Left renal cortex interstitium (tissue), 4 donors: ENCODE data around the gene TEF. TPM values are rescaled to one million over a fixed set of nuclear protein-coding genes. Genes with fewer than 3 reads are reported as not detected.
A peak's percentile ranks its signal among the peaks of the same experiment; 100 is the strongest.
"Not testable (repeated sequence)": the region's sequence is repeated elsewhere in the genome, so short reads cannot be mapped to it uniquely, and the experiment has no call there.

Experiments used
- DNase-seq, 4 donors: peaks; one replicate each; pipeline ENCODE4 v3.0.0-alpha.2; 2013; ENCODE audit warnings: low read depth in 4 of 4, low spot score in 2 of 4, missing footprints in 1 of 4
- polyA plus RNA-seq, 4 donors: library from polyadenylated mRNA; unstranded; fragments of 120-200 nt; gene quantifications; one replicate each; pipeline ENCODE4 v1.2.1, GENCODE V29; 2013; ENCODE audit not compliant: insufficient read length in 4 of 4

TEF gene
- polyA plus RNA-seq, 4 donors, result 14.9 to 19.4 (median 18.8) TPM

DNA sequence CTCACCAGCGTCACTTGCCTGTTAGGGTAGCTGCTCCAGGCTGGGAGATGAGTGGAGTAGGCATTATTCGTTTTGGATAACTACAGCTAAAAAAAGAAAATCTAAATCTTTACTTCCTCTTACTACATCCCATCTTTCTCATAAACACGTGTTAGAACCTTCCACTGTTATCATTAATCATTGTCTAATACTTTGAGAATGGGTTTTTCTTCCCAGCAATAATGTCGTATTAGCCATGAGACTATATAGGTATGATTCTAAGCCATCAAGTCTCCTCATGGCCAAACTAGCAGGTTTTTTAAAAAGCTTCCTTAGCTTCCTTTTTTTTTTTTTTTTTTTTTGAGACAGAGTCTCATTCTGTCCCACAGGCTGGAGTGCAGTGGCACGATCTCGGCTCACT, 3.9 kb upstream of the TEF start:
- no peak for DNase-seq

DNA sequence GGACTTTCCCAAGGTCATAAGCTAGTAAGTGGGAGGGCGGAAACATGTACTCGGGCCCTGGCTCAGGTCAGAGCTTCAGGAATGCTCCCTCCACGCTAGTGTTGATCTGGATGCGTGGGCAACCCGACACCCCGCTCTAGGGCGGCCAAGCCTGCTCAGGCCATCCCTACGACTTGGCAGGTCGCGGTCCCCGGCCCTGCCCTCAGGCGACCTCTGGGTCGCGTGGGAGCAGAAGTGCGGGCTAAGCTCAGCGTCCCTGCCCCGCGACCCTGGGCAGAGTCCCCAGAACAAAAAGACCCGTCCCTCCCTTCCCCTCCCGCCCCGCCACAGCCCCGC, 781 bp upstream of the TEF start:
- peak in 2 of 4 donors; percentile 46 to 70 for DNase-seq

DNA sequence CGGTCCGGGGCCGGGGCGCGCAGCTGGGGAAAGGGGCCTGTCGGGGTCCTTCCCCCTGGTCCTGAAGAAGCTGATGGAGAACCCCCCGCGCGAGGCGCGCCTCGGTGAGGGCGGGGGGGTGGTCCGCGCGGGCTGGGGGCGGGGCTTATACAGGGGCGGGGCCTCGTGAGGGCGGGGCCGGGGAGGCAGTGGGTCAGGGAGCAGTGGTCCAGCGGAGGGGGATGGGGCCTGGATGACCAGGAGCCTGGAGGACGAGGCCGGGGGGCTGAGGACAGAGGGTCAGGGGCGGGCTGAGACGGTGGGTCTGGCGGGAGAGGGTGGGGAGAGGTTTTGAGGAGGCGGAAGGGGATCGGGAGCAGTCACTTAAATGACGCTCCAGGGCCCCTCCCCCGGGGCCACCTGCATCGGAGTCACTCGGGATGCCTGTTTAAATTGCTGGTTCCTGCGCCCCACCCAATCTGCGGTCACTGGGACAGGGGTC, 396 bp downstream of the TEF start:
- DNase-seq, result peak in 1 of 4 donors; percentile 58

DNA sequence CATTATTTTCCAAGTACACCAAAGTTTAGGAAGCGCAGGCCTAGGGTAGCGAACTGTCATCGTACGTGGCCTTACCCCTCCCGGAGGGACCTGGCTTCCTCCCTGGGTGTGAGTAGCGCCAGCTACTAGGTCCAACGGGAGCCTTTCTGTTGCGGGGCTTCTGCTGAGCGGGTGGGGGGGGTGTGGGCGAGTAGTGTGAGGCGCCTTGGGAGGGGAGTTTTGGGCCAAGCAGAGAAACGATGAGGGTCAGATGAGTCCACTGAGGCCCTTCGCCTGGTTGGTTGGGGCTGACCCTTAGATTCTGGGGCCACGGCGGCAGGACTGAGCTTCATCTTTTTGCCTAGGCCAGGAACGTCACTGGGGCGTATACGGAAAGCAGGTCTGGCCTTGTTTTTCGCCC, 868 bp downstream of the TEF start:
- no peak for DNase-seq

DNA sequence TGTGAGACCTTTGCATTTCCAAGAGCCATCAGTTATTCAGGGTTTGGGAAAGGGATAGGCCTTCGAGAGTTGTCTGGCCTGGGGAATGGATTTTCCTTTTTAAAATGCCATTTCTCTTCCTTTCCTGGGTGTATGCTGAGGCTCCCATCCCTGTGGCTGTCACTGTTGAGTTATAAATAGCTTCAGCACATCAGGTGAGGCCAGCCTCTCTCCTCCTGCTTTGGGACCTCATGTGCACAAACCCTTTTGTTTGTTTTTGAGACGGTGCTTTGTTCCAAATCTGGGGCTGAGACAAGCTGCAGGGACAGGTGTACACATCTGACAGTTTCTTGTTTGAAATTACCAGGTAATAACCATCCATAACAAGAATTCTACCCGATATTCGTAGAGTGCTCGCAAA, 1.3 kb downstream of the TEF start:
- no peak for DNase-seq

DNA sequence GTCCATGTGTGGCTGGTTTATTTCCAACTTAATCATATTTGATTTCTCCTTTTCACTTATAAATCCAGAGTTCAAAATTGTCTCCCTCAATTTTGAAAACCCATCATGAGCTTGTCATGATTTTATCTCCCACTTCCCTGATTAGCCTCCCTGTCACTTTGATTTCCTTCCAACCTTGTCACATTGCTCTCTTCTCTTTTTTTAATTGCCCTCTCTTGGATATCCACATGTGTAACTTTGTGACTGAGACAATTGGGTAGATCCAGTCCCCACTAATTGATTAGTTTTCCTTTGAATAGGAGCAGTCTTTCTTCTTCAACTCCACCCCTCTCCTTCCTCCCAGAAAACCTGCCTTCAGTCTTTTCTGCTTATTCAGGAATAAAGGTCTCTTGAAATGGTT, 2.4 kb downstream of the TEF start:
- DNase-seq, result no peak

DNA sequence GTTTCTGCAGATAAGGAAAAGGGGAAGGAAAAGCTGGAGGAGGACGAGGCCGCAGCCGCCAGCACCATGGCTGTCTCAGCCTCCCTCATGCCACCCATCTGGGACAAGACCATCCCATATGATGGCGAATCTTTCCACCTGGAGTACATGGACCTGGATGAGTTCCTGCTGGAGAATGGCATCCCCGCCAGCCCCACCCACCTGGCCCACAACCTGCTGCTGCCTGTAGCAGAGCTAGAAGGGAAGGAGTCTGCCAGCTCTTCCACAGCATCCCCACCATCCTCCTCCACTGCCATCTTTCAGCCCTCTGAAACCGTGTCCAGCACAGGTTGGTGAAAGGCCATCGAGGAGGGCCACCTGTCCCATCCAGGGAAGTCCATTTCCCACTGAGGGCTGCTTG, 5.6 kb downstream of the TEF start:
- no peak for DNase-seq

DNA sequence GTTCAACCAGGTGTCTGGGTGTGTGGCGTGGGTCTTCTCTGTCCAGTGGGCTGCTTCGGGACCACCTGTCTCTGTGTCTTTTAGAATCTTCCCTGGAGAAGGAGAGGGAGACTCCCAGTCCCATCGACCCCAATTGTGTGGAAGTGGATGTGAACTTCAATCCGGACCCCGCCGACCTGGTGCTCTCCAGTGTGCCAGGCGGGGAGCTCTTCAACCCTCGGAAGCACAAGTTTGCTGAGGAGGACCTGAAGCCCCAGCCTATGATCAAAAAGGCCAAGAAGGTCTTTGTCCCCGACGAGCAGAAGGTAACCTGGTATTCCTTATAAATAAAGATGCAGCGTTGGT, 12.2 kb downstream of the TEF start:
- DNase-seq, result no peak

DNA sequence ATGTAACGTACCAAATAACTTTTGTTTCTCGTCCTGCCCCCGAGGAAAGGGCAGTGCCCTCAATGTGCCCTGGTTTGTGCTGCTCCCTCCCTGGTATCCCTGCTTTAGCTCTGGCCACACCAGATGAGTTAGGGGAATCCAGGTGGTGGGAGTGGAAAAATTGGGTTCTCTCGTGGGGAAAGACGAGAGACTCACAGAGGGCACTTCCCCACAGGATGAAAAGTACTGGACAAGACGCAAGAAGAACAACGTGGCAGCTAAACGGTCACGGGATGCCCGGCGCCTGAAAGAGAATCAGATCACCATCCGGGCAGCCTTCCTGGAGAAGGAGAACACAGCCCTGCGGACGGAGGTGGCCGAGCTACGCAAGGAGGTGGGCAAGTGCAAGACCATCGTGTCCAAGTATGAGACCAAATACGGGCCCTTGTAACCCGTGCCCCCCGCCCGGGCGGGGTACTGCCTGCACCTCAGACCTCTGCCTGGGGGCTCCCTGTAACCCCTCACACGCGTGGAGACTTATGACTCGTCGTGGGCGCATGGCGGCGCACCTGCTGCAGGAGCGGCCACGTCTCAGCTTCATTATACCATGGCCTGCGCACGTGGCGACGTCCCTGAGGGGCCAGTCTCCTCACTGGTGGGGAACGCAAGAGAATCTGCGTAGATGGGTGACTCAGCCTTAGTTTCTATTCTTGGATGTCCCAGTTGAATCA, 13.9 kb downstream of the TEF start:
- no peak for DNase-seq

DNA sequence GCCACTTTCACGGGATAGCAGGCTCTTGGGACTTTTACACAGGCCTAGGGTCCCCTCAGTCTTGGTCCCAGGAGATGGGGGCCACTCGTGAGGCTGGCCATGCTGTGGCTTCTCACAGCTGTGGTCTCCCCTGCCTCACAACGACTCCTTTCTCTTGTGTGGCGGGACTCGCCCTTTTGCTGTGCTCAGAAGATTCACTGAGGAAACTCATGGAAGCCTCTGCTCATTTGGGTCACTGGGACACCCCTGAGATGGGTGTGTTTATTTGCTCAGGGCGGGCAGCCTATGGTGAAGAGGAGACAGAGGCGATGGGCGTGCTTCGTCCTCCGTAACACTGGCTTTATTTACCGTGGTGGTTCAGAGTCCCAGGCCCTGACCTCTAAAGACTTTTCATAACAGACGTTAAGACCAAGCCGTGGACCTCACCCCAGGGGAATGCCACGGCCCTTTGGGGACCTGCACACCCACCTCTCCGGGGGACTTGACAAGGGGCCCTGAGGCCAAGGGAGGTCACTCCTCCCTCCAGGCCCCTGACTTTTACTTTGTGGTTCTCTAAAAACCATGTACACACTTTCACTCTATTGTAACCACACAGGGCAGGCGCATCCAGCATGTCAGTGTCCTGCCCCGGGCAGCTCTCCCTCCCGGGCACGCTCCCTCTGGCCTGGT, 15.5 kb downstream of the TEF start:
- DNase-seq, result no peak

DNA sequence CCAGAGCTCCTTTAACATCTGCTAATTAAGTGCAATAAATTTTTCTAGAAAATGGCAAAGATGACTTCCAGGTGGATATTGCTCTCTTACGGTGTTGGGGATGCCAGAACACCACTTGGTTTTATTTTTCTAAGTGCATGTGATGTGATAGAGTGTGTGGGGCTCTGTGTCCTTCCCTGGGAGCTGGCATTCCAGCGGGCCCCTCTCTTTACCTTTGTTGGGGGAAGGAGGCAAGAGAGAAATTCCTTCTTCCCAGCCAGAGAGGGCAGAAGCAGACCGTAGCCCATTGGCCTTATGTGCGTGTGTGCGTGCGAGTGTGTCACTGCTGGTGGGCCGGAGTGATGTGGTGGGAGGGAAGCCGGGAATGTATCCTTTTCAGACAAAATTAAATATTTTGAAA, 17.2 kb downstream of the TEF start:
- no peak for DNase-seq

DNA sequence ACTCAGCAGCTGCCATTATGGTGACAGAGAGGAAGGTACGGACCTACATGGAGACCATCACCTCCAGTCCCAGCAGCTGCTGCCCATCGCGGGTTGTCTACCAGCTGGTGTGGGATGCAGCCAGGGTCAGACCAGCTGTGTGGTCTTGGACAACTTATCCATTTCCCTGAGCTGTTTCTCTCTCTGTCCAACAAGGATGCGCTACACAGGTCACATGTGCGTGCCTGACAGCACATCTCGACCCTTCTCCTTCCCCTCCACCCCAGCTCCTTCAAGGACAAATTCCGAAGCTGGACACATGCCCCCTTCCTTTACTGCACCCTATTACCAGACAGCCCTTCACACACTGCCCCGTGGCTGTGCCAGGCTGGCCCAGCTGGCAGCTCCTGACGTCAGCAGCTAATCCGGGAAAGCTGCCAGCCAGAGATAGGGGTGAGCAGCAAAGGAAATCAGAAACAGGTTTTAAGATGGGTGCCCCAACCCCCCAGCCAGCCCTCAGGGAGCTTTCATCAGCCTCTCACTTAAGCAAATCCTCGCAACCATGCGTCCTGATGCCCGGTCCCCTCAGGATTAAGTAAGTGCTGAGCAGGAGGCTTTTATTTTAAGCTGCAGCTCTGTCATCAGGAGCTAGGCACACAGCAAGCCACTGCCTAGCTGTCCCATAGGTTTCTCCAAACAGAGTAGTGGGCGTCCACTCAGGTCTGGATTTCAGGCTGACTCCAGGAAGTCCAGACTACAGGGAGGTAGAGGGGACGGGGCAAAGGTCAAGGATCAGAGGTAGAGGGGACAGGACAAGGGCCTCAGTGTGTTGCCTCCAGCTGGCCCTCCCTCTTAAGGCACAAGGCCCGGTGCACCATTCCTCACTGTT, 20.3 kb downstream of the TEF start:
- no peak for DNase-seq

DNA sequence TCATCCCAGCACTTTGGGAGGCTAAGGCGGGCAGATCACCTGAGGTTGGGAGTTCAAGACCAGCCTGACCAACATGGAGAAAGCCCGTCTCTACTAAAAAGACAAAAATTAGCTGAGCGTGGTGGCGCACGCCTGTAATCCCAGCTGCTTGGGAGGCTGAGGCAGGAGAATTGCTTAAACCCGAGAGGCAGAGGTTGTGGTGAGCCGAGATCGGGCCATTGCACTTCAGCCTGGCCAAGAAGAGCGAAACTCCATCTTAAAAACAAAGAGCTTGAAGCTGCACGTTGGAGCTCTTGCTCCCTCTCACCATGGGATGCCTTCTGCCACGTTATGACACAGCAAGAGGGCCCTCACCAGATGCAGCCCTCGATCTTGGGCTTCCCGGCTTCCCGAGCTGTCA, 21.1 kb downstream of the TEF start:
- DNase-seq, result not testable (repeated sequence)

DNA sequence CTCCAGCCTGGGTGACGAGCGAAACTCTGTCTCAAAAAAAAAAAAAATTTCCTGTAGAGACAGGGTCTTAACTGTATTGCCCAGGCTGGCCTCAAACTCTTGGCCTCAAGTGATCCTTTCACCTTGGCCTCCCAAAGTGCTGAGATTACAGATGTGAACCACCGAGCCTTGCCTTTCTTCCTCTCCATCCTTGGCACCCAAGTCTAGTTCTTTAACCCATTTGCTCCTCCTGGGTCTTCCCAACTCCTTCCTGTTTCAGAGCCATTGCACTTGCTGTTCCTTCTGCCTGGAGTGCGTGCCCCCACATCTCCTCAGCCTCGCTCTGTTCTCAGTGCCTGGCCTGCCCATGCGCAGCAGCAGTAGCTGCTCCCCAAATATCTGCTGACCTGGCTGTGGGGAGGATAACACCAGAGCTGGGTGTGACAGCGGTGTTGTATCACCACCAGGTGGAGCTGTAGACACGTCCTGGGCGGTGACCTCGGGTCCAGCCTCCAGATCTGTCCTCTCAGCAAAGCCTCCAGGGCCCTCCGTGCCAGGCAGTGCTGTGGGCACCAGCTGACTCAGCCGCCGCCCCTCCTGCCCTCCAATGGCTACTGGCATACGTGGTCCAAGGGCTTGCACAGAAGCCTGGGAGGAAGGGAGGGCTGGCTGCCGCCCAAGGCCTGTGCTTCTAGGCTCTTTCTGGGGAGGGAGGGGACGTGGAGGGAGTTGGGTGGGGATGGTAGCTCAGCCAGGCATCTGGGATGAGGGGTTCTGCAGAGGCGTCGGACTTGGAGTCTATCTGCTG, 22.0 kb downstream of the TEF start:
- peak in 1 of 4 donors; percentile 62 for DNase-seq

DNA sequence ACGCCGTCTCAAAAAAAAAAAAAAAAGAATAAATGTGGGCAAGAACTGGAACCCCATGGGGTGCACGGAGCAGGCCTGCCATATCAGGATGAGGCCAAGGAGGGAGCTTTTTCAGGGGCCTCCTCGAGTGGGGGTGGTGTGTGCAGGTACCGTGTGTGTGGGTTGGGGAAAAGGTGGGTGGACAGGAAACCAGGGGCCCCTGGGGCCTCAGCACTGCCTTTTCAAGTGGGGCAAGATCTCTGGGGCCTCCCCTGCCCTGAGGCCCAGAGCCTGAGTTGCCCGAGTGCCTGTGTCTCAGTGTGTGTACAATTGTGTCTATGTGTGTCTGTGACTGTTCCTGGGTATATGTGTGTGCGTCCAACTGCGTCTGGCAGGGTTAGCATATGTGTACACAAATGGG, 23.8 kb downstream of the TEF start:
- DNase-seq, result no peak

DNA sequence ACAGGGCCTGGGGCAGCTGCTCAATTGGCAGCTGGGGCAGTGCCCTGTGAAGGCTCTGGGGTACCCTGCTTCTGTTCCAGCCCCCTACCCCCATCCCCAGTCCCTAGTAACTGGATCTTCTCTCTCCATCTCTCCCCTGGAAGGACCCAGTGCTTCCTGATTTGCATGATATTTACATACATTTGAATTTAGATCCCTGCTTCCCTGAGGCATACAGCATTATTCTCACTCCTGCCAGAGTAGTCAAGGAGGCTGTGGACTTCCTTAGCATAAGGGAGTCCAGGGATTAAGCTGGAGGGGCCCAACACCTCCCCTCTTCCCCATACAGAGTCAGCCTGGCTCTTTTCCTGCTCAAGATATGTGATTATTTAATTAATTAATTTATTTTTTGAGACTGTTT, 24.7 kb downstream of the TEF start:
- no peak for DNase-seq

DNA sequence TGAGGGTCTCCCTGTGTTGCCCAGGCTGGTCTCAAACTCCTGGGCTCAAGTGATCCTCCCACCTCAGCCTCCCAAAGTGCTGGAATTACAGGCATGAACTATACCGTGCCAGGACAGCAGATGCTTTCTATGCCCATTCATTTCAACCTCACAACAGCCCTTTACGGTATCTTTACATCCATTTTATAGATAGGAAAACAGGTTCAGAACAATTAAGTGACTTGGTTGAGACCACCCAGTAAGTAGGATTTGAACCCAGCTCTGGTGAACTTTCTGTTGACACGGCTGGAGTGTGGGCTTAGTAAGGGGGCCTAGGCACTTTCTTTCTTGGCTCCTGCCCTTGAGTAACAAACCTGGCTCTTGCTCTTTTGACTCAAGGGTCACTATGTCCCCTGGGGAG, 25.7 kb downstream of the TEF start:
- DNase-seq, result no peak

DNA sequence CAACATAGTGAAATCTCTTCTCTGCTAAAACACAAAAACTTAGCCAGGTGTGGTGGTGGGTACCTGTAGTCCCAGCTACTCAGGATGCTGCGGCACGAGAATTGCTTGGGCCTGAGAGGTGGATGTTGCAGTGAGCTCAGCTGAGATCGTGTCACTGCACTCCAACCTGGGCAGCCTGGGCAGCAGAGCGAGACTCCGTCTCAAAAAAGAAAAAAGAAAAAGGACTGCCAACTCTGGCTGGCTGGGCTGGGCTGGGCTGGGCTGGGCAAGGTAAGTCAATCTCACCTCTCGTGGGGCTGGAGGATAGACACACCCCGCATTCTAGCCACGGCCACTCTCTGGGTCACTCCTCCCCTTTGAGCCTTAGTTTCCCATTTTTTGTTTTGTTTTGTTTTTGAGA, 26.9 kb downstream of the TEF start:
- DNase-seq, result no peak

DNA sequence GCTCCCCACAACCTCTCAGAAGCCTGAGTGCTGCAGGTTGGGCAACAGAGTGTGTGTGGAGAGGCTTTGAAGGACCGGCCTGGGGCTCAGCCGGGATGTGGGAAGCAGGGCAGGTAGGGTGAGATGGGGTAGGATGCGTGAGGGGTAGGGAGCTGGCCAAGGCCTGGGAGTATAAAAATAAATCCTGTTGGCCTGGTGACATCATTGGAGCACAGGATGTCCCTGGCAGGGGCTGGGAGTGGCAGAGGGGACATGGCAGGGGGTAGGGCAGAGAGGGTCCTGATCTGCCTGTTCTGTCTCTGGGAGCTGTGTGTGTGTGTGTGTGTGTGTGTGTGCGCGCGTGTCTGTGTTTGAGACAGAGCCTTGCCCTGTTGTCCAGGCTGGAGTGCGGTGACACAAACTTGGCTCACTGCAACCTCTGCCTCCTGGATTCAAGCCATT, 28.6 kb downstream of the TEF start:
- no peak for DNase-seq

DNA sequence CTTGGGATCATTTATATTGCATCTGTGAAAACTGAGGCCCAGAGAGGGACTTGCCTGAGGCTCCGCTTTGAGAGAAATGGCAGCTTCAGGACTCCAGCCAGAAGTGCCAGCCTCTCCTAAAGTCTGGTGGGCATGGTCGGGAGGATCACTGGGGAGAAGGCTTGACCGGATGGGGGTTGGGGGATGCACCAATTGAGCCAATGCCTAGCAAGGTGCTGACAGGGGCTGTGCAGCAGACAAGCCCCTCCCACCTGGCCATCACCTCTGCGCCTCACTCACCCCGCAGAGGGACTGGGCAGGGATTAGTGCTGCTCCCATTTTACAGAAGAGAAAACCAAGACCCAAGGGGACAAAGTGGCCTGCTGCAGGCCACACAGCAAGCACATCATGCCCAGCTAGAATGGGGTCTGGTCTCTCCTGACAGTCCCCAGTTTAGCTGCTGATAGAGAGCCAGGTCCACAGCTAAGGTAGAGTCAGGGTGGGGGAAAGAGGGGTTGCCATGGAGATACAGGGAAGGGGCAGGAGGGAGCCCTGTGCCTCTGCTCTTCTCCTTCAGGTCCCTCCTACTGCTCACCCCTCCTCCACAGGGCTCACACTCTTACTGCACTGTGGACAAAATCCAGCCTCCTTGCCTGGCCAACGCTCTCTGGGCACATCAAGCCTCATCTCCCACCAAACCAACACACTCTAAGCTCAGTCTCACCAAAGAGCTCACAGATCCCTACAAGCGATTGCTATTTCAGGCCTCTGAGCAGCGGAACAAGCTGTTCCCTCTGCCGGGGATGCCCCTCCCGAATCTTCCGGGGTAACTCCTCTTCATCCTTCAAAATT, 29.5 kb downstream of the TEF start:
- DNase-seq, result no peak
